Measurements from ENCODE around the gene ANKRD13C.
A peak's percentile ranks its signal among the peaks of the same experiment; 100 is the strongest.

Gene ANKRD13C

GRCh38 chr1:70354332-70355110, at the start of gene ANKRD13C:
Gene ANKRD13C (minus strand): TSS chr1:70354722. CDS start chr1:70354408, 314 bp downstream.
- peak; percentile 81 for TF ChIP-seq ELF4 (IDR thresholded peaks at IDR 0.05)
- no peak for TF ChIP-seq HDGF (IDR thresholded peaks at IDR 0.05; ENCODE audit: borderline replicate concordance)
- TF ChIP-seq FOXM1 (IDR thresholded peaks at IDR 0.05; ENCODE audit: borderline replicate concordance): 0 out of 2 replicates have a peak, but pooled peaks have one; percentile 78
- no peak; the same call in 1 of the 2 replicates for TF ChIP-seq FOXK2 (IDR thresholded peaks at IDR 0.05)
- TF ChIP-seq TARDBP (IDR thresholded peaks at IDR 0.05): peak; percentile 95
- TF ChIP-seq CTBP1 (IDR thresholded peaks at IDR 0.05; ENCODE audit: borderline replicate concordance): peak; percentile 64
- TF ChIP-seq L3MBTL2 (conservative IDR thresholded peaks at IDR 0.05): peak; percentile 97
- TF ChIP-seq NFRKB (IDR thresholded peaks at IDR 0.05): peak; percentile 80
- peak; percentile 99 for DNase-seq (ENCODE audit: extremely low spot score)
- POLR2A ChIA-PET: interaction anchor here (0.6 to 3.8 kb wide), 23 partner anchors 9 to 186 kb away, joined by 3 to 103 read pairs (median 4); partner anchors contain the start of genes CTH, LRRC40 and SRSF11
- CTCF ChIA-PET: interaction anchor here (0.7 kb wide), 1 partner anchor 426 kb away, joined by 4 read pairs; no protein-coding TSS in a partner anchor

GRCh38 chr1:70403759-70404158, 49.2 kb upstream of the ANKRD13C start:
- TF ChIP-seq, protein P1, sequence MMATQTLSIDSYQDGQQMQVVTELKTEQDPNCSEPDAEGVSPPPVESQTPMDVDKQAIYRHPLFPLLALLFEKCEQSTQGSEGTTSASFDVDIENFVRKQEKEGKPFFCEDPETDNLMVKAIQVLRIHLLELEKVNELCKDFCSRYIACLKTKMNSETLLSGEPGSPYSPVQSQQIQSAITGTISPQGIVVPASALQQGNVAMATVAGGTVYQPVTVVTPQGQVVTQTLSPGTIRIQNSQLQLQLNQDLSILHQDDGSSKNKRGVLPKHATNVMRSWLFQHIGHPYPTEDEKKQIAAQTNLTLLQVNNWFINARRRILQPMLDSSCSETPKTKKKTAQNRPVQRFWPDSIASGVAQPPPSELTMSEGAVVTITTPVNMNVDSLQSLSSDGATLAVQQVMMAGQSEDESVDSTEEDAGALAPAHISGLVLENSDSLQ (IDR thresholded peaks at IDR 0.05): no peak
- TF ChIP-seq CTBP1 (IDR thresholded peaks at IDR 0.05; ENCODE audit: borderline replicate concordance): no peak
- no peak for TF ChIP-seq FOXM1 (IDR thresholded peaks at IDR 0.05; ENCODE audit: borderline replicate concordance)
- TF ChIP-seq FOXK2 (IDR thresholded peaks at IDR 0.05): no peak
- TF ChIP-seq L3MBTL2 (conservative IDR thresholded peaks at IDR 0.05): no peak
- ChIA-PET CTCF (no interaction called here), POLR2A (interaction anchor here (4.3 kb wide), 1 partner anchor 7 kb away, joined by 29 read pairs; the partner anchor contains the start of gene CTH)
- no peak for DNase-seq (ENCODE audit: extremely low spot score)

- POLR2A ChIA-PET: interaction anchor here (4.3 kb wide), 1 partner anchor 9 kb away, joined by 29 read pairs; the partner anchor contains the start of gene CTH
- DNase-seq (ENCODE audit: extremely low spot score): no peak
Observed at GRCh38 chr1:70401974-70402373, 47.5 kb upstream of the ANKRD13C start.

DNA sequence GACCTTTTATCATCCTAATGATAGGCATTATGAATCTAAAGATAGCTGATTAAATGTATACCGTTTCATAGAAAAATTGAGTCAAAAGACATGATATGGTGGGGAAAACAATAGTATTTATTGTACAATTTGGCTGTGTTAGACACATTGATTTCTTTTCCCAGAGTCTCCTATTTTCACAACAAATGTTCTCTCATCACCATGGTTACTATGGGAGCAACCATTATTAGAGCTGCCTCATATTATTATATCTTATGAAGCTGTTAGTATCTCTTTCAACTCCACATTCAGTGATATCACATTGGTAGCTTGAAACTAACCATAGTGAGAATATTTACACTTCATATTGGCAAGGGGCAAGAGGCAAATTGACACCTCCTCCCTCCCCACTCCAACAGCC, 45.8 kb upstream of the ANKRD13C start:
- no peak for DNase-seq (ENCODE audit: extremely low spot score)
- ChIA-PET POLR2A (interaction anchor here (1.2 to 4.3 kb wide), 2 partner anchors 10 to 45 kb away, joined by 4 to 29 read pairs; partner anchors contain the start of genes ANKRD13C and CTH), CTCF (no interaction called here)
- TF ChIP-seq SP1 (IDR thresholded peaks at IDR 0.05): no peak
- TF ChIP-seq L3MBTL2 (conservative IDR thresholded peaks at IDR 0.05): no peak
- TF ChIP-seq ARNT (IDR thresholded peaks at IDR 0.05): no peak
- TF ChIP-seq FOXK2 (IDR thresholded peaks at IDR 0.05): no peak
- no peak for TF ChIP-seq HDGF (IDR thresholded peaks at IDR 0.05; ENCODE audit: borderline replicate concordance)
- no peak for TF ChIP-seq ZNF384 (IDR thresholded peaks at IDR 0.05)
- TF ChIP-seq FOXM1 (IDR thresholded peaks at IDR 0.05; ENCODE audit: borderline replicate concordance): no peak
- no peak for TF ChIP-seq NFRKB (IDR thresholded peaks at IDR 0.05)
- no peak for TF ChIP-seq TARDBP (IDR thresholded peaks at IDR 0.05)
- TF ChIP-seq LEF1 (IDR thresholded peaks at IDR 0.05; ENCODE audit: borderline replicate concordance): no peak
- TF ChIP-seq, protein P1 (IDR thresholded peaks at IDR 0.05): no peak
- no peak for TF ChIP-seq SUZ12 (IDR thresholded peaks at IDR 0.05)
- no peak for TF ChIP-seq BHLHE40 (IDR thresholded peaks at IDR 0.05; ENCODE audit: borderline replicate concordance)

More at GRCh38 chr1:70401974-70402373, 47.5 kb upstream of the ANKRD13C start:
- TF ChIP-seq FOXM1 (IDR thresholded peaks at IDR 0.05; ENCODE audit: borderline replicate concordance) (no peak), CTBP1 (IDR thresholded peaks at IDR 0.05; ENCODE audit: borderline replicate concordance) (no peak), NFRKB (IDR thresholded peaks at IDR 0.05) (no peak), L3MBTL2 (conservative IDR thresholded peaks at IDR 0.05) (no peak), BHLHE40 (IDR thresholded peaks at IDR 0.05; ENCODE audit: borderline replicate concordance) (no peak), SP1 (IDR thresholded peaks at IDR 0.05) (no peak), ARNT (IDR thresholded peaks at IDR 0.05) (no peak), FOXA1 (IDR thresholded peaks at IDR 0.05) (no peak), ELF4 (IDR thresholded peaks at IDR 0.05) (no peak), HDGF (IDR thresholded peaks at IDR 0.05; ENCODE audit: borderline replicate concordance) (no peak), TARDBP (IDR thresholded peaks at IDR 0.05) (no peak), FOXK2 (IDR thresholded peaks at IDR 0.05) (no peak), SUZ12 (IDR thresholded peaks at IDR 0.05) (no peak), LEF1 (IDR thresholded peaks at IDR 0.05; ENCODE audit: borderline replicate concordance) (no peak), ZNF384 (IDR thresholded peaks at IDR 0.05) (no peak)
- TF ChIP-seq, protein P1 (IDR thresholded peaks at IDR 0.05): no peak
- CTCF ChIA-PET: no interaction called here

DNA sequence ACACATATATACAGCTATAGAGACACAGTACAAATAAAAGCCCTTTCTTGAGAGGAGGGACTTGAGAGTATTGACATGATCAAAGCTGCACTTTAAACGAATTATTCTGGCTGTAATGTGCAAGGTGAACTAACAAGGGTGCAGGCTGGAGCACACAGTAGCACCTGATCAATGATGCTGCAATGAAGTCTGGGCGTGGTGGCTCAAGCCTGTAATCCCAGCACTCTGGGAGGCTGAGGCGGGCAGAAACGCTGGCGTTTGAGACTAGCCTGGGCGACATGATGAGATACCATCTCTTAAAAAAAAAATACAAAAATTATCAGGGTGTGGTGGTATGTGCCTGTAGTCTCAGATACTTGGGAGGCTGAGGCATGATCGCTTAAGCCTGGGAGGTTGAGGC, 42.5 kb upstream of the ANKRD13C start:
- no peak for DNase-seq (ENCODE audit: extremely low spot score)
- no peak for TF ChIP-seq L3MBTL2 (conservative IDR thresholded peaks at IDR 0.05)
- TF ChIP-seq ELF4 (IDR thresholded peaks at IDR 0.05): no peak
- no peak for TF ChIP-seq FOXM1 (IDR thresholded peaks at IDR 0.05; ENCODE audit: borderline replicate concordance)
- no peak for TF ChIP-seq SUZ12 (IDR thresholded peaks at IDR 0.05)
- no peak for TF ChIP-seq FOXK2 (IDR thresholded peaks at IDR 0.05)
- TF ChIP-seq TARDBP (IDR thresholded peaks at IDR 0.05): no peak
- no peak for TF ChIP-seq LEF1 (IDR thresholded peaks at IDR 0.05; ENCODE audit: borderline replicate concordance)
- no peak for TF ChIP-seq FOXA1 (IDR thresholded peaks at IDR 0.05)
- TF ChIP-seq, protein P1 (IDR thresholded peaks at IDR 0.05): no peak
- TF ChIP-seq SP1 (IDR thresholded peaks at IDR 0.05): no peak
- no peak for TF ChIP-seq CTBP1 (IDR thresholded peaks at IDR 0.05; ENCODE audit: borderline replicate concordance)
- no peak for TF ChIP-seq BHLHE40 (IDR thresholded peaks at IDR 0.05; ENCODE audit: borderline replicate concordance)
- TF ChIP-seq HDGF (IDR thresholded peaks at IDR 0.05; ENCODE audit: borderline replicate concordance): no peak
- no peak for TF ChIP-seq NFRKB (IDR thresholded peaks at IDR 0.05)
- TF ChIP-seq ARNT (IDR thresholded peaks at IDR 0.05): no peak
- no peak for TF ChIP-seq ZNF384 (IDR thresholded peaks at IDR 0.05)
- ChIA-PET POLR2A (interaction anchor here (2.2 kb wide), 1 partner anchor 13 kb away, joined by 9 read pairs; the partner anchor contains the start of gene CTH), CTCF (no interaction called here)

Measured in HEK293T (cell line).